ENCODE measurements around the gene THRSP. TPM values are rescaled to one million over a fixed set of nuclear protein-coding genes. Genes with fewer than 3 reads are reported as not detected.
"Not testable (repeated sequence)": the region's sequence is repeated elsewhere in the genome, so short reads cannot be mapped to it uniquely, and the experiment has no call there.

Gene THRSP
- total RNA-seq, 2 donors from 2014 or later = not detected

DNA sequence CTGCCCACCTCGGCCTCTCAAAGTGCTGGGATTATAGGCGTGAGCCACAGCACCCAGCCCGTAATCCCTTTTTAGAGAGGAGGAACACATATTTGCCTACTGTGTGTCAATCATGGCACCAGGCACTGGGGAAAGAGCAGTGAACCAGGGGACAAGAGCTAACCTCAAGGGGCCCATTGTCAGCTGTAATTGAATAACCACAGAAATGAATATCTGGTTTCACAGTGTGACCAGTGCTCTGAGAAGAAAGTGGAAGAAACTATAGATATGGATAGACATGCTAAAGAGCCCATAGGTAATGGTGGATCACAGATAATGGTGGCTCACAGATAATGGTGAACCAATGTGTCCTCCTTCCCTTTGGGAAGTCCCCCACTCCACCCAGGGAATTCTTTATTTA, 32.0 kb upstream of the THRSP start:
- DNase-seq = no peak
- peaks cover 2% of the 10 kb centered on the region for H3K36me3 Mint-ChIP-seq (ENCODE audit: low read depth)
- no peaks in the 10 kb centered on the region for H3K4me1 Mint-ChIP-seq
- peaks cover 16% of the 10 kb centered on the region for H3K27me3 Mint-ChIP-seq
- no peak overlapping the region for H3K27ac Mint-ChIP-seq
- H3K9me3 ChIP-seq (ENCODE audit: control insufficient read depth, low read length, poor library complexity, severe bottlenecking) = no peaks in the 10 kb centered on the region
- H3K4me3 Mint-ChIP-seq = no peak overlapping the region
- no peak for ATAC-seq

- H3K9me3 ChIP-seq (ENCODE audit: control insufficient read depth, low read length, poor library complexity, severe bottlenecking) = no peaks in the 10 kb centered on the region
- Mint-ChIP-seq H3K27me3 (peaks cover 16% of the 10 kb centered on the region), H3K4me1 (no peaks in the 10 kb centered on the region), H3K4me3 (no peak overlapping the region), H3K27ac (no peak overlapping the region), H3K36me3 (ENCODE audit: low read depth) (peaks cover 2% of the 10 kb centered on the region)
- ATAC-seq (no peak), DNase-seq (no peak)
Measured at GRCh38 chr11:78032090-78032489, 31.6 kb upstream of the THRSP start.

DNA sequence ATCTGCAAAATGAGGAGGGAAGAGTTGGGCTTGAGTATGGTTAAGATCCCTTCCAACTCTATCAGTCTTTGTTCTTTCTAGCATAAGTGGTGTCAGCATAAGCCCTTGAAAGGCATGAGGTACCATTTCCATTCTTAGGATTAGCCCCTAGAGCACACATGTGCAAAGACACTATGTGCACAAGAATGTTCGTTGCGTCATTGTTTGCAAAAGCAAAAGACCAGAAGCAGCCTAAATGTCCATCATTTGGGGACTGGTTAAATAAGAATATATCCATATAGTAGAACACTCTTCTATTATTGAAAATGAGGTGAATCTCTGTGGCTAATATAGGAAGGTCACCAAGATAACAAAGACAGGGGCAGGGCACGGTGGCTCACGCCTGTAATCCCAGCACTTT, 30.6 kb upstream of the THRSP start:
- Mint-ChIP-seq H3K27ac (no peak overlapping the region), H3K4me3 (no peak overlapping the region), H3K27me3 (peaks cover 16% of the 10 kb centered on the region), H3K36me3 (ENCODE audit: low read depth) (peaks cover 2% of the 10 kb centered on the region), H3K4me1 (no peaks in the 10 kb centered on the region)
- no peaks in the 10 kb centered on the region for H3K9me3 ChIP-seq (ENCODE audit: control insufficient read depth, low read length, poor library complexity, severe bottlenecking)
- no peak for ATAC-seq
- DNase-seq = no peak

DNA sequence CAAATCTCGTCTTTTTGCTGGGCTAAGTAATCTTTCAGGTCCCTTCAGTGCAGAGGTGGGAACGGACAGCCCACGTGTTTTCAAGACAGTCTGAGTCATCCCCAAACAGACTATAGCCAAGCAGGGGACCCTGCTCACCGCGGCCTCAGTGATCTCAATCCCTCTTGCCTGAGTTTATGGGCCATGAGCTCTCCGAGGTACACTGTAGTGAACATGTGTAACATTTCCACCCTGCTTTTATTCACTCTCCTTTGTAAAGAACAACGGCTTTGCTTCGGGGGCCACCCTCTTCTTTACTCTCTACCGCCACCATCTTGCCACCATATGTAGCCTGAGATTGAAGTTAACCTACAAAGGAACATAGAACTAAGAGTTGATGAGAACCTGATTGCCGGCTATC, 29.0 kb upstream of the THRSP start:
- ATAC-seq (no peak), DNase-seq (no peak)
- H3K4me1 Mint-ChIP-seq = peaks cover 1% of the 10 kb centered on the region
- H3K36me3 Mint-ChIP-seq (ENCODE audit: low read depth) = peaks cover 2% of the 10 kb centered on the region
- peaks cover 16% of the 10 kb centered on the region for H3K27me3 Mint-ChIP-seq
- no peaks in the 10 kb centered on the region for H3K9me3 ChIP-seq (ENCODE audit: control insufficient read depth, low read length, poor library complexity, severe bottlenecking)
- H3K27ac Mint-ChIP-seq = no peak overlapping the region
- H3K4me3 Mint-ChIP-seq = no peak overlapping the region

GRCh38 chr11:78036313-78036712, 27.3 kb upstream of the THRSP start:
- DNase-seq (no peak), ATAC-seq (no peak)
- Mint-ChIP-seq H3K36me3 (ENCODE audit: low read depth) (peaks cover 2% of the 10 kb centered on the region), H3K27ac (no peak overlapping the region), H3K27me3 (peaks cover 16% of the 10 kb centered on the region), H3K4me1 (peaks cover 10% of the 10 kb centered on the region), H3K4me3 (no peak overlapping the region)
- H3K9me3 ChIP-seq (ENCODE audit: control insufficient read depth, low read length, poor library complexity, severe bottlenecking) = no peaks in the 10 kb centered on the region

DNA sequence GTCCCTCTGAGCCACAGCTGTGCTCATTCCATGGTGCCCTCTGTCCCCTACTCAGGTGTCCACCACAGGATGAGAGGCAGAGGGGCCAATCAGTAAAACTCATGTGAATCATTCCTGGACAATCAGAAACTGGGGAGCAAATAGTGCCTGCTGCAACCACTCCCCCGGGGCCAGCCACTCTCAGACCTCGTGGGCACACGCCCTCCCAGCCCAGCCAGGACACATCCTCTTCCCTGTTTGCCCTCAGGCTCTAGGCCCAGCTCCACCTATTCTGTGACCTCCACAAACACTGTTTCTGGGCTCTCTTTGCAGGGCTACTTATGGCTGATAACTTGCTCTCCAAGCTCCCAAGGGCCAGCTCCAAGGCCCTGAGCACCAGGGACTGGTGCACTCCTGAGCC, 26.6 kb upstream of the THRSP start:
- H3K9me3 ChIP-seq (ENCODE audit: control insufficient read depth, low read length, poor library complexity, severe bottlenecking) = no peaks in the 10 kb centered on the region
- no peak overlapping the region for H3K4me3 Mint-ChIP-seq
- peaks cover 21% of the 10 kb centered on the region for H3K27me3 Mint-ChIP-seq
- DNase-seq = no peak
- H3K27ac Mint-ChIP-seq = no peak overlapping the region
- no peak for ATAC-seq
- H3K36me3 Mint-ChIP-seq (ENCODE audit: low read depth) = peaks cover 2% of the 10 kb centered on the region
- peaks cover 11% of the 10 kb centered on the region for H3K4me1 Mint-ChIP-seq

- DNase-seq (no peak), ATAC-seq (no peak)
- H3K27ac Mint-ChIP-seq = peak overlapping the region; percentile 72
- H3K27me3 Mint-ChIP-seq = peaks cover 19% of the 10 kb centered on the region
- no peaks in the 10 kb centered on the region for H3K9me3 ChIP-seq (ENCODE audit: control insufficient read depth, low read length, poor library complexity, severe bottlenecking)
- peaks cover 11% of the 10 kb centered on the region for H3K4me1 Mint-ChIP-seq
- H3K36me3 Mint-ChIP-seq (ENCODE audit: low read depth) = peaks cover 2% of the 10 kb centered on the region
- no peak overlapping the region for H3K4me3 Mint-ChIP-seq
Measured at GRCh38 chr11:78037825-78038620, 25.6 kb upstream of the THRSP start.

DNA sequence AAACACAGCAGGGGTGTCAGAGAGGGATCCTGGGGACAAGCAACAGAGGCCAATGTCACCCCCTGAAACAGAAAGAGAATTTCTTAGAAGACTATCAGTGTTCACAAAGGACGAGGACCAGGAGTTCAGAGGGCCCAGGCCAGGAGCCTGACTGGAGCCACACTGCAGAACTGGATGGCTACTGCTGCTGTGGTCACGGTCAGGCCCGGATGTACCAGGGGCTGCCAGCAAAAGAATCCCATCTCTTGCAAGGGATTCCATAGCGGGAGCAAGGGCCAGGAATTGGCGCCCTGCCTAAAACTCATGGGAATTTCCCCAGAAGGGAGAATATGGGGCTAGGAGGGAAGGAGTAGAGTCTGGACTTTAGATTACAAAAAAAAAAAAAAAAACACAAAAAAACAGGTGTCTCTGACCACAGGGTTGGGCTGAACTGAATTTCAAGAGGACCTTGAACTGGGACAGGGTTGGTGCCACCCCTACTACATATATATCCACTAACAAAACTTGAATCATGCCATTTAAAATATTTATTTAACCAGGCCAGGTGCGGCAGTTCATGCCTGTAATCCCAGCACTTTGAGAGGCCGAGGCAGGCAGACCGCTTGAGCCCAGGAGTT, 24.9 kb upstream of the THRSP start:
- no peak overlapping the region for H3K4me3 Mint-ChIP-seq
- no peaks in the 10 kb centered on the region for H3K9me3 ChIP-seq (ENCODE audit: control insufficient read depth, low read length, poor library complexity, severe bottlenecking)
- peaks cover 17% of the 10 kb centered on the region for H3K27me3 Mint-ChIP-seq
- peak overlapping the region; percentile 72 for H3K27ac Mint-ChIP-seq
- H3K36me3 Mint-ChIP-seq (ENCODE audit: low read depth) = peaks cover 2% of the 10 kb centered on the region
- peaks cover 11% of the 10 kb centered on the region for H3K4me1 Mint-ChIP-seq
- DNase-seq = no peak
- no peak for ATAC-seq

- H3K4me1 Mint-ChIP-seq = peaks cover 12% of the 10 kb centered on the region
- H3K27ac Mint-ChIP-seq = peak overlapping the region; percentile 72
- peaks cover 17% of the 10 kb centered on the region for H3K27me3 Mint-ChIP-seq
- H3K9me3 ChIP-seq (ENCODE audit: control insufficient read depth, low read length, poor library complexity, severe bottlenecking) = no peaks in the 10 kb centered on the region
- peaks cover under 1% of the 10 kb centered on the region for H3K36me3 Mint-ChIP-seq (ENCODE audit: low read depth)
- ATAC-seq (no peak), DNase-seq (no peak)
- peak overlapping the region; percentile 4 for H3K4me3 Mint-ChIP-seq
Measured at GRCh38 chr11:78039391-78039918, 24.2 kb upstream of the THRSP start.

- Mint-ChIP-seq H3K36me3 (ENCODE audit: low read depth) (no peaks in the 10 kb centered on the region), H3K4me3 (peak overlapping the region; percentile 4), H3K27me3 (peaks cover 11% of the 10 kb centered on the region), H3K27ac (peak overlapping the region; percentile 72), H3K4me1 (peaks cover 13% of the 10 kb centered on the region)
- ATAC-seq (no peak), DNase-seq (no peak)
- no peaks in the 10 kb centered on the region for H3K9me3 ChIP-seq (ENCODE audit: control insufficient read depth, low read length, poor library complexity, severe bottlenecking)
Measured at GRCh38 chr11:78039919-78040671, 23.6 kb upstream of the THRSP start.

DNA sequence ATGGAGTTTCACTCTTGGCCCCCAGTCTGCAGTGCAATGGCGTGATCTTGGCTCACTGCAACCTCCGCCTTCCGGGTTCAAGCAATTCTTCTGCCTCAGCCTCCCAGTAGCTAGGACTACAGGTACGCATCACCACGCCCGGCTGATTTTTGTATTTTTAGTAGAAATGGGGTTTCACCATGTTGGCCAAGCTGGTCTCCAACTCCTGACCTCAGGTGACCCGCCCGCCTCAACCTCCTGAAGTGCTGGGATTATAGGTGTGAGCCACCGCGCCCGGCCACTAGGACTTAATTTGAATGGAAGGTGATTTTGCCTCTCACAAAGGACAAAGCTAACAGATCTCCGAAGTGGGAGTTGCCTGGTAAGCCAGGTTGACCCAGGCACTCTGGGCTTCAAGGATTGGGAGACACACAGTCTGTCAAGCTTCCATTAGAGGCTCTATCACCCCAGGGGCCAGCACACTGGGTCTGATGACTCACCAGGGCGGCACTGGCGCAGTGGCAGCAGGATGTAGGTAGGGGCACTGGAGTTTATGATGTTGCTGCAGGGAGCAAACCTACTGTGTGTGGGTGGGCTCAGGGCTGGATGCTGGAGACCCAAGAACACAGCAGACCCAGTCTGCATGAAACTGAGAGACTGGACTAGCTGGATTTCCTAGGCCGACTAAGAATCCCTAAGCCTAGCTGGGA, 22.8 kb upstream of the THRSP start:
- no peak for DNase-seq
- Mint-ChIP-seq H3K27ac (peak overlapping the region; percentile 72), H3K36me3 (ENCODE audit: low read depth) (no peaks in the 10 kb centered on the region), H3K4me3 (no peak overlapping the region), H3K27me3 (peaks cover 10% of the 10 kb centered on the region), H3K4me1 (peaks cover 16% of the 10 kb centered on the region)
- no peak for ATAC-seq
- H3K9me3 ChIP-seq (ENCODE audit: control insufficient read depth, low read length, poor library complexity, severe bottlenecking) = no peaks in the 10 kb centered on the region

GRCh38 chr11:78041380-78041719, 22.3 kb upstream of the THRSP start:
- H3K4me1 Mint-ChIP-seq = peaks cover 20% of the 10 kb centered on the region
- not testable (repeated sequence) for H3K4me3 Mint-ChIP-seq; ATAC-seq; H3K9me3 ChIP-seq (ENCODE audit: control insufficient read depth, low read length, poor library complexity, severe bottlenecking); H3K36me3 Mint-ChIP-seq (ENCODE audit: low read depth); H3K27ac Mint-ChIP-seq; DNase-seq
- peaks cover 10% of the 10 kb centered on the region for H3K27me3 Mint-ChIP-seq
